HAP-1 (cell line): ENCODE measurements around the gene C4orf33.

Experiments used
- DNase-seq, 2 experiments: peaks; one replicate each; pipeline ENCODE4 v3.0.0-alpha.2; 2016 to 2020; ENCODE audit warnings: low spot score in 2 of 2
- H3K27me3 ChIP-seq: fragments of 250-450 bp; sonication (Bioruptor Pico); 2 replicates; pipeline ENCODE4 v1.5.1; 2020; ENCODE audit warnings: low read depth, mild to moderate bottlenecking, moderate library complexity
- H3K36me3 ChIP-seq: fragments of 250-450 bp; sonication (Bioruptor Pico); replicated peaks from 2 replicates; pipeline ENCODE4 v1.5.1; 2020; ENCODE audit warnings: mild to moderate bottlenecking
- H3K4me1 ChIP-seq: fragments of 250-450 bp; sonication (Bioruptor Pico); 2 replicates; pipeline ENCODE4 v1.5.1; 2020; ENCODE audit warnings: mild to moderate bottlenecking
- H3K4me3 ChIP-seq: fragments of 250-450 bp; sonication (Bioruptor Pico); 2 replicates; pipeline ENCODE4 v1.5.1; 2020; ENCODE audit warnings: mild to moderate bottlenecking, moderate library complexity
- H3K9me3 ChIP-seq: fragments of 250-450 bp; sonication (Bioruptor Pico); 2 replicates; pipeline ENCODE4 v1.5.1; 2020; ENCODE audit warnings: mild to moderate bottlenecking, moderate library complexity
- in situ Hi-C: fragments of 300-500 bp; cut with MboI; formaldehyde crosslinking; loops from 3 replicates; pipeline ENCODE4 v1.14.3; 2020; ENCODE audit warnings: low sequenced_read_pairs, inconsistent platforms, mixed read lengths

Gene C4orf33

GRCh38 chr4:129143359-129143758 lies 47.4 kb downstream of the C4orf33 start:
- no peak overlapping the region for H3K4me3 ChIP-seq
- no peaks in the 10 kb centered on the region; the same call in 1 of the 2 replicates for H3K4me1 ChIP-seq
- H3K27me3 ChIP-seq, result no peaks in the 10 kb centered on the region
- in situ Hi-C loops, result no loop called here
- no peaks in the 10 kb centered on the region for H3K36me3 ChIP-seq
- no peak for DNase-seq
- no peaks in the 10 kb centered on the region for H3K9me3 ChIP-seq

DNA sequence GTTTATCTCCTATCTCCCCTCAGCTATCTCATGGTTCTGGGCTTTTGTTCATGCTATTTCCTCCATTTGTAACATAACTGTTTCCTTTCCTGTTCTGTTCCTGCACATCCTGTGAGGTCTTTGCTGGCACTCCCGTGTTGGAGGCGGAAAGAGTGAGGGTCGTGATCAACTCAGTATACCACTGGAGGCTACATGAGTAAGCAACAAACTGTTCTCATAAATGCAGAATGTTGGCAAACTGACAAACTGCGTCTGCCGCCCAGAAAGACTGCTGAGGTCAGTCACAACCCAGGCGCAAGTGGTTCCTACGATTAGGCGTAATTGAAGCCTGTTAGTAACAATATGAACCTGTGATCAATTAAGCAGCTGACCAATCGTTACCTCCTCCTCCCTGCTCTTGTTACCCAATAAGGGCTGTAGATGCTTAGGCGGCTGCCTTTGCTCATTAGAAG lies 48.8 kb downstream of the C4orf33 start:
- Histone ChIP-seq H3K4me1 (peaks cover 2% of the 10 kb centered on the region), H3K9me3 (no peaks in the 10 kb centered on the region), H3K27me3 (no peaks in the 10 kb centered on the region), H3K4me3 (no peak overlapping the region), H3K36me3 (no peaks in the 10 kb centered on the region)
- no peak for DNase-seq
- in situ Hi-C loops, result no loop called here

DNA sequence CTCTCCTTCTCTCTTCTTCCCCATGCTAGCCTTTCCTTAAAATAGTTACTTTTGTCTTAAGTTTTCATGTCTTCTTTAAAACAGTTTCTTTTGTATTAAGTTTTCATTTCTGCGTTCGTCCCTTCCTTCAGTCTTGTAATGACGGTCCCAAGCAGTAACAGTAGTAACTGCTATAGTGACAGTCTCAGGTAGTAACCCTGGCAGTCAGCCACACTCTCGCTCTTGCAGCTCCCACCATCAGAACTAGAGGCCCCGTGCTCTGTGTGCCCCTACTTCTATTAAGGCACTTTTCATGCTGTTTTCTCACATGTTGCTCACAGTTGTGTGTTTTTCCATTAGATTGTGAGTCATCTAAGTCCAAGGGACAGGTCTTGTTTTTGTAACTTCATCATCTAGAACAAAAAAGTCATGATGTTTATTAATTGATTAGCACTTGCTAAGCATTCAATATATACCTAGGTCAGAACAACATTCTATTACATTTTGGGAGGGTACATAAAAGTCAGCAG lies 49.3 kb downstream of the C4orf33 start:
- H3K4me3 ChIP-seq, result no peak overlapping the region
- H3K36me3 ChIP-seq, result no peaks in the 10 kb centered on the region
- no peaks in the 10 kb centered on the region for H3K9me3 ChIP-seq
- in situ Hi-C loops, result no loop called here
- no peaks in the 10 kb centered on the region for H3K27me3 ChIP-seq
- peaks cover 3% of the 10 kb centered on the region for H3K4me1 ChIP-seq
- DNase-seq, result no peak

- no peaks in the 10 kb centered on the region for H3K27me3 ChIP-seq
- in situ Hi-C loops, result no loop called here
- H3K36me3 ChIP-seq, result no peaks in the 10 kb centered on the region
- no peak for DNase-seq
- peaks cover 3% of the 10 kb centered on the region for H3K4me1 ChIP-seq
- H3K9me3 ChIP-seq, result no peaks in the 10 kb centered on the region
- no peak overlapping the region for H3K4me3 ChIP-seq
These were observed 50.7 kb downstream of the C4orf33 start for GRCh38 chr4:129146639-129147038.

GRCh38 chr4:129148892-129149291 lies 52.9 kb downstream of the C4orf33 start:
- no peak for DNase-seq

GRCh38 chr4:129149906-129150305 lies 54.0 kb downstream of the C4orf33 start:
- no peaks in the 10 kb centered on the region for H3K27me3 ChIP-seq
- no peaks in the 10 kb centered on the region for H3K9me3 ChIP-seq
- in situ Hi-C loops, result no loop called here
- peaks cover 3% of the 10 kb centered on the region; the same call in 1 of the 2 replicates for H3K4me1 ChIP-seq
- no peak overlapping the region for H3K4me3 ChIP-seq
- no peak for DNase-seq
- no peaks in the 10 kb centered on the region for H3K36me3 ChIP-seq

More at GRCh38 chr4:129148892-129149291, 52.9 kb downstream of the C4orf33 start:
- in situ Hi-C loops, result no loop called here
- Histone ChIP-seq H3K36me3 (no peaks in the 10 kb centered on the region), H3K4me1 (peaks cover 3% of the 10 kb centered on the region), H3K4me3 (no peak overlapping the region), H3K27me3 (no peaks in the 10 kb centered on the region), H3K9me3 (no peaks in the 10 kb centered on the region)

DNA sequence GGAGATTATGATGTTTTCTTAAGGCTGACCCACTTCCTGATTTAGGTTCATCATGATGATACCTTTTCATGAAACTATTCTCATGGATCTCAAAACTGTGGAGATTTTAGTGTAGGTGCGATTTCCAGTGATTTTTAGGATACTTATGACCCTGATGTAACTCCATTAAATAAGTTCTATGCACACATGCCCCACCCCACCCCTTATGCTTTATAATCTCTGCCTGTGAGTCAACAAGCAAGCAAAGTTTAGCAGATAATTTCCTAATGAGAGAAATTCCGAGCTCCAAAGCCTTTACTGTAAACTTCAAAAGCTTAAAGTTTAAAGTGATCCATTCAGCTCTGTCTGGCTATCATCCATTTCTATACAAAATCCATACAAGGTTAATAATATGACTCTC lies 56.4 kb downstream of the C4orf33 start:
- no peak overlapping the region for H3K4me3 ChIP-seq
- H3K27me3 ChIP-seq, result no peaks in the 10 kb centered on the region
- no peak for DNase-seq
- H3K4me1 ChIP-seq, result peaks cover 3% of the 10 kb centered on the region; the same call in 1 of the 2 replicates
- H3K9me3 ChIP-seq, result no peaks in the 10 kb centered on the region
- in situ Hi-C loops, result no loop called here
- no peaks in the 10 kb centered on the region for H3K36me3 ChIP-seq

- Histone ChIP-seq H3K4me1 (peaks cover 3% of the 10 kb centered on the region; the same call in 1 of the 2 replicates), H3K27me3 (no peaks in the 10 kb centered on the region), H3K36me3 (no peaks in the 10 kb centered on the region), H3K9me3 (no peaks in the 10 kb centered on the region), H3K4me3 (no peak overlapping the region)
- DNase-seq, result no peak
- in situ Hi-C loops, result no loop called here
These were observed 57.7 kb downstream of the C4orf33 start for GRCh38 chr4:129153700-129154099.

- in situ Hi-C loops, result no loop called here
- no peak for DNase-seq
- peaks cover 4% of the 10 kb centered on the region; the same call in 1 of the 2 replicates for H3K27me3 ChIP-seq
- no peak overlapping the region for H3K4me3 ChIP-seq
- no peaks in the 10 kb centered on the region for H3K36me3 ChIP-seq
- H3K9me3 ChIP-seq, result no peaks in the 10 kb centered on the region
- H3K4me1 ChIP-seq, result no peaks in the 10 kb centered on the region
These were observed 66.5 kb downstream of the C4orf33 start for GRCh38 chr4:129162450-129162849.

DNA sequence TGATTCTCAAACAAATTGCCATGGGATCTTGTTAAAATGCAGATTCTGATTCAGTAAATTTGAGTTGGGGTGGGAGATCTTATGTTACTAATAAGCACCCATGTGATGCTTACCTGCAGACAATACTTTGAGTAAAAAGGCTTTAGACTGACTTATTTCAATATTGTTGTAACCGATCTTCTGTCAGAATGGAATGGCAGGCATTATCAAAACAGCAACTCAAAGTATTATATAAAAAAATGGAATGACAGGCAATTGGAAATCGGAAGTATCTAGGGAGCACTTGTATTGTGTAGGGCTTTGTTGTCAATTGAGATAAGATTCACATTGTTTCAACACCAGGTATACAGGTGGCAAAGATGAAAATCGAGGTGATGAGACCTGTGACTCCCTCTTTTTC lies 67.5 kb downstream of the C4orf33 start:
- no peaks in the 10 kb centered on the region for H3K9me3 ChIP-seq

DNA sequence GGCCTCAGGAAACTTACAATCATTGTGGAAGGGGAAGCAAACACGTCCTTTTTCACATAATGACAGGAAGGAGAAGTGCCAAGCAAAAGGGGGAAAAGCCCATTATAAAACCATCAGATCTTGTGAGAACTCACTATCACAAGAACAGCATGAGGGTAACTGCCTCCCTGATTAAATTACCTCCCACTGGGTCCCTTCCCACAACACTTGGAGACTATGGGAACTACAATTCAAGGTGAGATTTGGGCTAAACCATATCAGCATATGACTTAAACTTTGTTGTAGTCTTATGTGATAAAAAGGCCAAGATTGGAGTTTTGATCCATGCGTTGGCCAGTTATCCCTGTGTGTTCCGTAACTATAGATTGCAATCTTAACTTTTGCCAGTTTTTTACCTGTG lies 68.3 kb downstream of the C4orf33 start:
- peaks cover 4% of the 10 kb centered on the region; the same call in 1 of the 2 replicates for H3K27me3 ChIP-seq
- H3K9me3 ChIP-seq, result no peaks in the 10 kb centered on the region
- in situ Hi-C loops, result no loop called here
- H3K4me1 ChIP-seq, result no peaks in the 10 kb centered on the region
- no peak overlapping the region for H3K4me3 ChIP-seq
- DNase-seq, result no peak
- no peaks in the 10 kb centered on the region for H3K36me3 ChIP-seq

More for the DNA sequence above, 67.5 kb downstream of the C4orf33 start:
- Histone ChIP-seq H3K36me3 (no peaks in the 10 kb centered on the region), H3K27me3 (peaks cover 4% of the 10 kb centered on the region; the same call in 1 of the 2 replicates), H3K4me3 (no peak overlapping the region), H3K4me1 (no peaks in the 10 kb centered on the region)
- no peak for DNase-seq
- in situ Hi-C loops, result no loop called here
